Stimulated activated CD4-positive, alpha-beta T cell treated with anti-CD3 and anti-CD28 coated beads, Interleukin-15, amount 100 ng/mL, for 48 hours (primary cell): Measurements from ENCODE around the gene SQSTM1.
"Not testable (repeated sequence)": the region's sequence is repeated elsewhere in the genome, so short reads cannot be mapped to it uniquely, and the experiment has no call there.

Experiments used
- DNase-seq, 2 donors: peaks; one replicate each; pipeline ENCODE4 v3.0.0-alpha.2; 2020; ENCODE audit warnings: low read depth in 2 of 2

Gene SQSTM1

DNA sequence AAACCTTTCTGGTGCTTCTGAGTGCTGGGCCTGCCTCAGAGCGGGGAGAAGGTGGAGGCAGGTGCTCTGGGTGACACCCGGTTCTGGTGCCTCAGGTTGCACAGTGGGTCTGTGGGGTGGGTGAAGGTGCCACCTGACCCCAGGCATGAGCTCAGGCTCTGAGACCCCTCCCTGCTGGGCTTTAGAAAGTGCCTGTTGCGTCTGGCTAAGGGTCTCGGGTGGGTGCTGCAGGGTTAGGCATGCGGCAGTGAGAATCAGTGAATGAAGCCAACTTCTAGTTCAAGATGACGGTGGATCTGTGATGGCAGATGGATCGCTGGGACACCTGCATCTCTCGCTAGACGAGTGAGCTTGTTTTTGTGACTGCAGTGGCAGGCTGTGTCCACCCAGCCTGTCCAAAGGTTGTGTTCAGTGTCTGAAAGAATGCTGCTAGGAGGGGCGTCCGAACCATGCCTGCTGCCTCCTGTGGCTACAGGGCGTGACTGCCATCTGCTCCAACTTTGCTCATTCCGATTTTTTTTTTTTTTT is 5.0 kb downstream of the SQSTM1 start:
- no peak for DNase-seq

DNA sequence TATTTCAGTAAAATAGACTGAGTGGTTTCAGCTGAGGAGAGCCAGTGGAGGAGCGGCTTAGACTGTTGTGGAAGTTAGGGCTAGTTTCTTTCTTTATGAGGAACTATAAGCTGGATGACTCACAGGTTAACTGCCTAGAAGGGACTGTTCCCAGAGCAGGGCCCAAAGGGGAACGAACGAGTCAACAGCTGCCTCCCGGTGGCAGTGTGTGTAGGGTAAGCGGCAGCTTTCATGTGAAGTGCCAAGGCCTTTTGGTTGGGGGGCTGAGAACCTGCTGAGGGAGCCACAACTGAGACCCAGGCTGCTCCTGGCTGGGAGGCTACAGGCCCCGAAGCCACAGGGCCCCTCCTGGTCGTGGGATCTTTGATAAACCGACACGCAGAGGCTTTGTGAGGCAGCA is 7.0 kb downstream of the SQSTM1 start:
- DNase-seq: peak; percentile 56 to 63

DNA sequence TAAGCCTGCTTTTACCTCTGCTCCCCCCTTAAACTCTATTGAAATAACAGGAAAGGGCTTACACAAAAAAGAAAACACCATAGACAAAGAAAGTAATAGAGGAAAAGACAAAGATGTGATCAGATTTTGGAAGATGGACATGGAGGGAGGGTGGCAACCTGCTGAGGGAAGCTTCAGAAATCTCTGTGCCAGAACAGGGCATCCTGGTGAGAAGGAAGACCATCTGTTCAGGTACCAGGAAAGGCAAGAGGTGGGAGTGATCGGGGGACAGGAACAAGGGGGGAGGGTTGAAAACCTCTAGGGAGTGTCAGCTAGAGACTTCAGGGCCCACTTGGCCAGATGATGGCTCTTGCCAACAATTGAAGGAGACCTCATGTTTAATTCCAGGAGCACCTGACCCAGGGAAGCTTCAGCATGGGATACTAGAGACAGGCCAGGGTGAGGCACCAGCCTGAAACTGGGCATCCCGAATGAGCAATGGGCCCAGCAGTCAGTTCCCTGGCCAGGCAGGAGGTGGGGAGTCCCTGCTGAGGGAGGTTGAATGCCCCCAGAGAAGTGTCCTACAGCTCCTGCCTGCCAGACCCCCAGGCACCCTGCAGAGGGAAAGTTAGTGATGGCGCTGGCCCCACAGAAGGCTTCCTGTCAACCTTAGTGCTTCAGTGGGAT is 8.2 kb downstream of the SQSTM1 start:
- DNase-seq: no peak

DNA sequence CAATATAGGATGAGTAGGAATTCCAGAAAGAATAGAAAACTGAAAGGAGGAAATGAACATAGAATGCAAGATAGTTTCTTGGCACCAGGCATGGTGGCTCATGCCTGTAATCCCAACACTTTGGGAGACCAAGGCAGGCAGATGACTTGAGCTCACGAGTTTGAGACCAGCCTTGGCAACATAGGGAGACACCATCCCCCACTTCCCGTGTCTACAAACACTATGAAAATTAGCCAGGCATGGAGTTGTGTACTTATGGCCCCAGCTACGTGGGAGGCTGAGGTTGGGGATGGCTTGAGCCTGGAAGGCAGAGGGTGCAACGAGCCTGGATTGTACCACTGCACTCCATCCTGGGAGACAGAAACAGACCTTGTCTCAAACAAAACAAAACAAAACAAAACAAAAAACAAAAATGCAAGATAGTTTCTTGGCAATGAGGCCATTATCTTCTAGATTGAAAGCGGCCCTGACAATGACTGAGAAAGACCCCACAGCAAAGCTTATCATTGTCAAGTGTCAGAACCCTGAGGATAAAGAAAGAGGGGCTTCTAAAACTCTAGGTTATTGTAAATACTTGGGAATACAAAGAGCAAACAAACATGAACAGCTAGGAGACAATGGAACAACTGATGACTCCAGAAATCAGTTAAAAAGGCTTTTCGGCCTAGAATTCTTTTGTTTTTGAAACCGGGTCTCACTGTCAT is 9.2 kb downstream of the SQSTM1 start:
- no peak for DNase-seq

DNA sequence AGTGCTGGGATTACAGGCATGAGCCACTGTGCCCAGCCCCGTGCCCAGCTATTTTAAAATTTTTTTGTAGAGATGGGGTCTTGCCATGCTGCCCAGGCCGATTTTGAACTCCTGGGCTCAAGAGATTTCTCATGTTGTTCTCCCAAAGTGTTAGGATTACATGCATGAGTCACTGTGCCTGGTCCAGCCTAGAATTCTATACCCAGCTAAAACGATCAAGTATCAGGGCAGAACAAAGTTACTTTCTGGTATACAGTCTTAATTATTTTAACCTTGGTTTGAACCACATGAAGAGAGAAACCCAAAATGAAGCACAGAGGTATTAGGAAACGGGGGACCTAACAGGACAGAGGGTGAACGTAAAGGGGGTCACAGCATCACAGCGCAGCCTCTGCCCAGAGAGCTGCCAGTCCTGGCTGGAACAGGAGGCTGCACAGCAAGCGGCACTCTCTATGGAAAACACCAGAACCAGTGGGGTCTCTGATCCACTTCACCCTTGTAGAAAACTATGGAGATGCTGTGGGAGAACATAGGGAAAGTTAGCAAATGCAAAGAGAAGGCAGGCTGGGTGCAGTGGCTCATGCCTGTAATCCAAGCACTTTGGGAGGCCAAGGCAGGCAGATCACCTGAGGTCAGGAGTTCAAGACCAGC is 10.2 kb downstream of the SQSTM1 start:
- DNase-seq: no peak

DNA sequence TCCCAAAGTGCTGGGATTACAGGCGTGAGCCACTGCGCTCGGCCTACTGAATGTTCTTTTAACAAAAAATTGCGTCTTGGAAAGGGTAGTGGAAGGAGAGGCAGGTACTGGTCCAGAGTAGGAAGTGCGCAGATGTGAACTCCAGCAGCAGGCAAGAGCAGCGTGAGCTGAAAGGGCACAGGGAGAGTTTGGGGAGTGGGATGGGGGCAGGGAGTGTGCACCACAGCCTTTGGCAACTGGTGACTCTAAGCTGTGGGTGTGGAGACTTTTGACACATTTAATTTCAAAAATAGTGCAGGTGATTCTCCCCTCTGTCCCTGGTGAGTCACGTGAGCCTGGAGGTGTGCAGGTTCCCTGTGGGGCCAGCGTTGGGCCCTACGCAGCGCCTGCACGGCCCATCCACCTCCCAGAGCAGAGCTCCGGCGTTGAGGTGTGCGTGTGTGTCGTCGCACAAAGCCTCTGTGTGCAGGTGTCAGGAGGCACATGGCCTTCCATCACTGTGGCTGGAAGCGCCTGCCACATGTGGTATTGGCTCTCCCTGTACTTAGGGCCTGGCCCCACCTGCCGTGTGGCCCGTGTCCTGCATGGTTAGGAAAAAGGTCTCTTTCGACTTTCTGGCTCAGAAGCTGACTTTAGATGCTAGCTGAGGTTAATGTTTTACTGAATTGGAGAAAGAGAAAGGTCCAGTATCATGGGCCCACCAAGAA is 11.5 kb downstream of the SQSTM1 start:
- no peak for DNase-seq

DNA sequence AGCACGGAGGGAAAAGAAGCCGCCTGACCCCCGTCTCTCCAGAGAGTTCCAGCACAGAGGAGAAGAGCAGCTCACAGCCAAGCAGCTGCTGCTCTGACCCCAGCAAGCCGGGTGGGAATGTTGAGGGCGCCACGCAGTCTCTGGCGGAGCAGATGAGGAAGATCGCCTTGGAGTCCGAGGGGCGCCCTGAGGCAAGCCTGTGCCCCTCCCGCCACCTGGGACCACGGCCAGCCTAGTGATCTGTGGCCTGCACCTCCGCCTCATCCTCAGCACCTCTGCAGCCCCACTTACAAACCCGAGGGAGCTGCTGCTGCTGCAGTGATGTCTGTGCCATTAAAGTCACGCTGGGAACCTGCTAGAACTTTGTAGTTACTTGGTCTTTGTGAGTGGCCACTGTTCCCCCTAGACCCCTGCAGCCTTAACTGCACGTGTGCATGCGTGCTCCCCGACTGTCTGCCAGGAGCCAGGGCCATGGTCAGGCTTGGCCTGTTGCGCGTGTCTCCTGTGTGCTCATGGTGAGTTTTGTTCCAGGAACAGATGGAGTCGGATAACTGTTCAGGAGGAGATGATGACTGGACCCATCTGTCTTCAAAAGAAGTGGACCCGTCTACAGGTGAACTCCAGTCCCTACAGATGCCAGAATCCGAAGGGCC is 12.5 kb downstream of the SQSTM1 start:
- no peak for DNase-seq

DNA sequence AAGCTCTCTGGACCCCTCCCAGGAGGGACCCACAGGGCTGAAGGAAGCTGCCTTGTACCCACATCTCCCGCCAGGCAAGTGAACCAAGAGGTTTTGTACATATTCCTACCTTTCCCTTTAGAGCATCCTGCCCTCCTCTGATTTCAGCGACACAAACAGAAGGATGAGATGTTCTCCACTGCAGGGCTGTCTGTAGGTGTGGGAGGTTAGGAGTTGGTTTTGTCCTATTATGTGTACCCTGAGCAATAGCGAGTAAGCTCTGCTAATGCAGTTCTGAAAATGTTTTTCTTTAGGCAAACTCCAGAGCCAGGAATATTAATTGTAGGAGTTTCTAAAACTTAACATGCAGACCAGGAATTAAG is 13.0 kb downstream of the SQSTM1 start:
- DNase-seq: no peak

DNA sequence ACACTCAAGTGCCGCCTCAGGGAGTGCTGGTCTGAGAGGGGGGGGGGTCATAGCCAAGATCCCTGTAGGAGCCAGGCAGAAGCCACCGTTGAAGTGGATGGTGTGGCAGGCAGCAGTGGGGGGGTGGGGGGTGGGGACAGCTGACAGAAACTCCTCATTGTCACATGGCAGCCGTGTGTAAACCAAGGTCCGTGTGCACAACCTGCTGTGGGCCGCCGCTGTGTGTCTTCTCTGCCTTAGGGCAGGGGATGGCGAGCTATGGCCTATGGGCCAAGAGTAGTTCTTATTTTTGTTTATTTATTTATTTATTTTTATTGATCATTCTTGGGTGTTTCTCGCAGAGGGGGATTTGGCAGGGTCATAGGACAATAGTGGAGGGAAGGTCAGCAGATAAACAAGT is 13.4 kb downstream of the SQSTM1 start:
- no peak for DNase-seq

DNA sequence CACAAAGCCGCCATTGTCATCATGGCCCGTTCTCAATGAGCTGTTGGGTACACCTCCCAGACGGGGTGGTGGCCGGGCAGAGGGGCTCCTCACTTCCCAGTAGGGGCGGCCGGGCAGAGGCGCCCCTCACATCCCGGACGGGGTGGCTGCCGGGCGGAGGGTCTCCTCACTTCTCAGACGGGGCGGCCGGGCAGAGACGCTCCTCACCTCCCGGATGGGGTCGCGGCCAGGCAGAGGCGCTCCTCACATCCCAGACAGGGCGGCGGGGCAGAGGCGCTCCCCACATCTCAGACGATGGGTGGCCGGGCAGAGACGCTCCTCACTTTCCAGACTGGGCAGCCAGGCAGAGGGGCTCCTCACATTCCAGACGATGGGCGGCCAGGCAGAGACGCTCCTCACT is 14.2 kb downstream of the SQSTM1 start:
- DNase-seq: not testable (repeated sequence)

DNA sequence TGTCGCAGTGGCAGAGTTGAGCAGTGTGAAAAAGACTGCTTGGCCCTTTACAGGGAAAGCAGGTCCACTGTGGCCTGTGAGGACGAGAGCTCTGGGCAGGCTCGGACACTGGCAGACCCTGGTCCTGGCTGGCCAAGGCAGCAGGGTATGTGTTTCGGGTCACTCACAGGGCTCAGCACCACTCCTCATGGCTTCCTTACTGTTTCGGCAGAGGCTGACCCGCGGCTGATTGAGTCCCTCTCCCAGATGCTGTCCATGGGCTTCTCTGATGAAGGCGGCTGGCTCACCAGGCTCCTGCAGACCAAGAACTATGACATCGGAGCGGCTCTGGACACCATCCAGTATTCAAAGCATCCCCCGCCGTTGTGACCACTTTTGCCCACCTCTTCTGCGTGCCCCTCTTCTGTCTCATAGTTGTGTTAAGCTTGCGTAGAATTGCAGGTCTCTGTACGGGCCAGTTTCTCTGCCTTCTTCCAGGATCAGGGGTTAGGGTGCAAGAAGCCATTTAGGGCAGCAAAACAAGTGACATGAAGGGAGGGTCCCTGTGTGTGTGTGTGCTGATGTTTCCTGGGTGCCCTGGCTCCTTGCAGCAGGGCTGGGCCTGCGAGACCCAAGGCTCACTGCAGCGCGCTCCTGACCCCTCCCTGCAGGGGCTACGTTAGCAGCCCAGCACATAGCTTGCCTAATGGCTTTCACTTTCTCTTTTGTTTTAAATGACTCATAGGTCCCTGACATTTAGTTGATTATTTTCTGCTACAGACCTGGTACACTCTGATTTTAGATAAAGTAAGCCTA is 15.7 kb downstream of the SQSTM1 start:
- peak; percentile 23 to 31 for DNase-seq

DNA sequence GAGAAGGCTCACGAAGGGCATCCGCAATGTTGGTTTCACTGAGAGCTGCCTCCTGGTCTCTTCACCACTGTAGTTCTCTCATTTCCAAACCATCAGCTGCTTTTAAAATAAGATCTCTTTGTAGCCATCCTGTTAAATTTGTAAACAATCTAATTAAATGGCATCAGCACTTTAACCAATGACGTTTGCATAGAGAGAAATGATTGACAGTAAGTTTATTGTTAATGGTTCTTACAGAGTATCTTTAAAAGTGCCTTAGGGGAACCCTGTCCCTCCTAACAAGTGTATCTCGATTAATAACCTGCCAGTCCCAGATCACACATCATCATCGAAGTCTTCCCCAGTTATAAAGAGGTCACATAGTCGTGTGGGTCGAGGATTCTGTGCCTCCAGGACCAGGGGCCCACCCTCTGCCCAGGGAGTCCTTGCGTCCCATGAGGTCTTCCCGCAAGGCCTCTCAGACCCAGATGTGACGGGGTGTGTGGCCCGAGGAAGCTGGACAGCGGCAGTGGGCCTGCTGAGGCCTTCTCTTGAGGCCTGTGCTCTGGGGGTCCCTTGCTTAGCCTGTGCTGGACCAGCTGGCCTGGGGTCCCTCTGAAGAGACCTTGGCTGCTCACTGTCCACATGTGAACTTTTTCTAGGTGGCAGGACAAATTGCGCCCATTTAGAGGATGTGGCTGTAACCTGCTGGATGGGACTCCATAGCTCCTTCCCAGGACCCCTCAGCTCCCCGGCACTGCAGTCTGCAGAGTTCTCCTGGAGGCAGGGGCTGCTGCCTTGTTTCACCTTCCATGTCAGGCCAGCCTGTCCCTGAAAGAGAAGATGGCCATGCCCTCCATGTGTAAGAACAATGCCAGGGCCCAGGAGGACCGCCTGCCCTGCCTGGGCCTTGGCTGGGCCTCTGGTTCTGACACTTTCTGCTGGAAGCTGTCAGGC is 16.6 kb downstream of the SQSTM1 start:
- no peak for DNase-seq

DNA sequence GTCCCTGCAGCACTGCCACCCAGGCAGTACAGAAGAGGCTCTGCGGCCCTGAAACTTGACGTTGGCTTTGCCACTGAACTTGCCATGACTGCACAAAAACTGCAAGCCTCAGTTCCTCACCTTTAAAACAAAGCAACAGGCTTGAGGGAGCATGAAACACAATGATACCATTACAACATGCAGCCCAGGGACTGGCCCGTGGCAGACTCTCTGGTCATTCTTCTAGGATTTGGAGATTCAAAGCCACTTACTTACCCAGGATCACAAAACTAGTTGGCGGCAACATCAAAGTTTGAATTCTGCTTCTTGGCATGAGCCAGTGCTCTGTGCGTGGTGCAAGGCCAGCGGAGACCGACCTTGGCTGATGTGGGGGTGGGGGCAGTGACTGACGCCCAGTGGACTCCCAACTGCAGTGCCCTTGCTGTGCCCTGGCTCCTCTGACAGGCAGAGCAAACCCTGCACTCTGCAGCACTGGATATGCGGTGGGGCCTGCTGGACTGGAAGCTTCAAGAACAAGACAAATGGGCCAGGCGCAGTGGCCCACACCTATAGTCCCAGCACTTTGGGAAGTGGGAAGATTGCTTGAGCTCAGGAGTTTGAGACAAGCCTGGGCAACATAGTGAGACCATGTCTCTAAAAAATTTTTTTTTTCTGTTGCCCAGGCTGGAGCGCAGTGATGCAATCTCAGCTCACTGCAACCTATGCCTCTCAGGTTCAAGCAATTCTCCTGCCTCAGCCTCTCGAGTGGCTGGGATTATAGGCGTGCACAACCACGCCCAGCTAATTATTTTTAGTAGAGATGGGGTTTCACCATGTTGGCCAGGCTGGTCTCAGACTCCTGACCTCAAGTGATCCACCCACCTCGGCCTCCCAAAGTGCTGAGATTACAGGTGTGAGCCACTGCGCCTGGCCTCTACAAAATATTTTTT is 18.9 kb downstream of the SQSTM1 start:
- DNase-seq: no peak

DNA sequence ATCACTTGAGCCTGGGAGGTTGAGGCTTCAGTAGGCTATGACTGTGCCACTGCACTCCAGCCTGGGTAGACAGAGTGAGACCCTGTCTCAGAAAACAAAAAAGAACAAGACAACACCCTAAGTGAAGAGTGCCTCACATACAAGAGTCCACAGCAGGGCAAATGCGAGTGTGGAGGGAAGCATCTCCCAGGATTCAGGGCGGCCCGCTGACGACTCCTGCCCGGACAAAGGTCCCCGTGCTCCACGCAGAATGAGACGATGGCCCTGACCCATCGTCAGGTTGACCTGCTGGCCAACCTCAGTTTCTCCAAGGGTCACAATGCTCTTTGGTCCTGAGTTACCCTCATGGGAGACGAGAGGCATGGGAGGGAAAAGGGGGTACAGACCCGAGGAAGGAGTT is 19.6 kb downstream of the SQSTM1 start:
- DNase-seq: no peak

DNA sequence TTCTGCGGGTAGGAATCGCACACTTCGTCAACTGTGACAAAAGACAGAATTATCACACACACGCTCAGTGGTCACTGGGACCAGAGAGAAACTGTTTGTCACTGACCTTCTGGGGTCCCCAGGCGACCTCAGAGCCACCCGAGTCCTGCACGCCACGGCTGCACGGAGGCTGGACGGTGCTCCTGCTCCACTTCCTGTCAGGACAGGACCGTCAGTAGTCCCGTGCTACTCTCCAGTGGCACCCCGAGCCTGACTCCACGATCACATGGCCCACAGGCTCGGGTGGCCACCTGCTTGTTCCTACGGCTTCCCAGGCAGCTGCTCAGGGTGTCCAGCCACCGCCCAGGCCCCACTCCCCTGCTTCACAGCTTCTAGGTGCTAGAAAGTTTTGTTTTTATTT is 20.1 kb downstream of the SQSTM1 start:
- DNase-seq: no peak

DNA sequence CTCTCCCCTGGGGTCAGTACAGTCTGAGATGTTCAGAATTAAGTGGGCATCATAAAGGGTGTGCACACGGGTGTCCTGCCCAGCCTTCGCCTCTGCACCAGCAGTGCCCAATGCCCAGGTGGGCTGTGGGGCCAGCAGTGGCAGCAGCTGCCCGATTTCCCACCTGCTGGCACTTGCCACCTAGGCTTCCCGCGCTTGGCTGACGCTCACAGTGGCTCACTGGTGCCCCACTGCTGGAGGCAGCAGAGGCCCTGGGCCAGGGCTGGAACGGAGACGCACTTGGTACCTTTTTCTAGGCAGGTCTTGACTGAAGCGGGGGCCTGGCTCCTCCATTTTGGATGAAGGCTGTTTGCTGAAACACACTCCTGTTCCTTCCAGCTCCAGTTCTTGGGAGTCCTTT is 20.9 kb downstream of the SQSTM1 start:
- DNase-seq: no peak

DNA sequence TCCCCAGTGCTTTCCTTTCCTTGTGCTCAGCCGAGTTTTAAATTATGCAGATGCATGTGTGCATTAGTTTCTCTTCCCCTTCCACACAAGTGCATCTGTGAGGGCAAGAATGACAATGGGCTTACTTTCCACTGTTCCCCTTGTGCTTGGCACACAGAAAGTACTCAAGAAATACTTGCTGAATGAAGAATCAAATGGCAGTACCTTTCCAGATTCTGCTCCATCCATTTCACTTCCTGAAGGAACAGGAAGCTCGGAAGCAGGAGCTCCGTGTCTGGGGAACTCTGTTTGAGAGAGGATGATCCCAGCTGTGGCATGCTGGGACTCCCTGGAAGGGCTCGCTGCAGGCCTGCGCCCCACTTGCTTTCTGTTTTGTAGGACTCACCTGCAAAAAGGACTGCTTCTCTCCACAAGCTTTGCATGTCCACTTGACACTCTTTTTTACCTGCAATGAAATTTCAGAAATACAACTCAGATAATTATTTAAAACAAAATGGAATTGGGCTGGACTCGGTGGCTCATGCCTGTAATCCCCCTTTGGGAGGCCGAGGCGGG is 32.4 kb downstream of the SQSTM1 start:
- DNase-seq: no peak

DNA sequence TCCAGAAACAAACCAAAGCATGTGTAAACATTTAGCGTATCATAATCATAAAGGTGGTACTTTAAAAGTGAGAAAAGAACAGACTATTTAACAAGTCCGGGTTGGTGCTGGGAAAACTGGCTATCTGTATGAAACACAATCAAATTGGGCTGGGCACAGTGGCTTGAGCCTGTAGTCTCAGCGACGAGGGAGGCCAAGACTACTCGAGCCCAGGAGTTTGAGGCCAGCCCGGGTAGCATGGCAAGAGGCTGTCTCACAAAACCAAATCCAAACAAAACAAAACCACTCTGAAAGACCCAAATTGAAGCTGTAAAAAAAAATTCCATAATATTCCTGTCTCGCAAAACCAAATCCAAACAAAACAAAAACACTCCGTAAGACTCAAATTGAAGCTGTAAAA is 33.7 kb downstream of the SQSTM1 start:
- DNase-seq: no peak

DNA sequence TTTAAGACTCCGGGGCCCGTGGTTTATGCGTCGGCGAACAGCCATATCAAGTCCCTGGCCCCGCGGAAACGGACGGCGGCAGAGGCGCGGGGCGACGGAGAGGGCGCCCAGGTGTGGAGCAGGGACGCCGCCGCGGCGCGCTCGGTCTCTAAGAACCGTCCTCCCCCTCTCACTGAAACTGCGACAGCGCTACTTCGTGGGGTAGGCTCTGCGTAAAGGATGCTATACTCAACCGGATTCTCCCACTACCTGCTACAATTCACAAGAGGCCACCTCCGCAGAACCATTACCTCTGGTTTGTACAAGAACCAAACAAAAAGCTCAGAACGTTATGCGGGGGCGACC is 37.5 kb downstream of the SQSTM1 start:
- peak; percentile 18 to 43 for DNase-seq
